HG03439 (cell line): Measurements from ENCODE around the gene CNTNAP4.

Source experiments
- ATAC-seq: cut with Tn5 transposase; IDR thresholded peaks from one replicate; pipeline ENCODE4 v1.9.1; 2021; ENCODE audit warnings: mild to moderate bottlenecking, moderate library complexity; ENCODE audit not compliant: unreplicated experiment

CNTNAP4 gene

GRCh38 chr16:76276745-76277438 is at the start of gene CNTNAP4:
Gene CNTNAP4 (plus strand): TSS chr16:76277401. CDS start chr16:76277663, 262 bp downstream.
- ATAC-seq, result no peak

GRCh38 chr16:76228546-76229146 is 48.6 kb upstream of the CNTNAP4 start:
- no peak for ATAC-seq

DNA sequence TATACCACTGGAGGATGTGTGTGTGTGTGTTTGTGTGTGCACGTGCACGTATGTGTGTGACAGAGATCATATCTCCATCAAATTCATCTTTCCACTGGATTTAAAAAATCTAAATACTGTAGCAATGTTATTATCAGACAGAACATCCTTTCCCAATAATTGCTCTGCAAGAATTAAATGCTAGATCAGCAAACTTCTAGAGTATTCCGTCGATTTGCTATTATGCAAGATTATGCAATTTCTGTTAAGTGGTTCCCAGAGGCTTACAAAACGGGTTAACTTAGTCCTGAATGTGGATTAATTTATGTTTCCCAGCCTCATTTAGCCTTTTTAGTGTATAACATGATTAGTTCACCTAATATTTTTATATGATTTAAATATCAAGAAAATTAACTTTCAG is 44.5 kb upstream of the CNTNAP4 start:
- no peak for ATAC-seq

DNA sequence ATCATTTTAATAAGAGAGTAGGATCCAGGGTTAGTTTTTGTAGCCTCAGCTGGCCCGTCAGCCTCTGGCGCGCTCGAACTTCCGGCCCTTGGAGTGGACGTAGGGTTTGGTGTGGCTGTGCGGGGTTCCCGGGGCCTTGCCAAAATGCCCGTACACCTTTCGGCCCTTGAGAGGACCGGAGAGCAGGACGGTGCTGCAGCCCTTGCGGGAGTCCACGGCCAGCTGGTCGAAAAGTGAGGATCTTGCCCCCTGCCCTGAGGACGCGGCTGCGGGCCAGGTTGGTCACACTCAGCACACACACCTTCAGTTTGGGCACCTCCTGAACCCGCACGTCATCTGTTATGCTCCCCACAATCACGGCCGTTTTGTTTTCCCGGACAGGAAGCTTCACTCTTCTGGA is 42.2 kb upstream of the CNTNAP4 start:
- no peak for ATAC-seq

DNA sequence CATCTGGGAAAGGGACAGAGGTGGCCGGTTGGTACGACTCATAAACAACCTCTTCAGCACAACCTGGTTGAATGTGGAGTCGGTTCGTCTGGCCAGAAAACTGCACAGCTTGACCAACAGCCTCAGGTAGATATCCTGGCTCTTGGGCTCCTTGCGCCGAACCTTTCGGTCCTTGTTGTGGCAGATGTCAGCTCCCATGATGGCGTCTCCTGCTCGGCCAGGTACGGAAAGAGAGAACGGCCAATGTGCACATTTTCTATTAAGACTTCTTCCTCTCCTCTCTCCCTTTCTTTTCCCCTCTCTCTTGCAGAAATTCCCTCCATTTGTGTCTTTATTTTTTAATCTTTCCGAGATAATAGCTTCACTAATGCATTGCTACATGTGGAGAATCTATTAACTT is 41.8 kb upstream of the CNTNAP4 start:
- ATAC-seq, result no peak

GRCh38 chr16:76237471-76237870 is 39.7 kb upstream of the CNTNAP4 start:
- no peak for ATAC-seq

DNA sequence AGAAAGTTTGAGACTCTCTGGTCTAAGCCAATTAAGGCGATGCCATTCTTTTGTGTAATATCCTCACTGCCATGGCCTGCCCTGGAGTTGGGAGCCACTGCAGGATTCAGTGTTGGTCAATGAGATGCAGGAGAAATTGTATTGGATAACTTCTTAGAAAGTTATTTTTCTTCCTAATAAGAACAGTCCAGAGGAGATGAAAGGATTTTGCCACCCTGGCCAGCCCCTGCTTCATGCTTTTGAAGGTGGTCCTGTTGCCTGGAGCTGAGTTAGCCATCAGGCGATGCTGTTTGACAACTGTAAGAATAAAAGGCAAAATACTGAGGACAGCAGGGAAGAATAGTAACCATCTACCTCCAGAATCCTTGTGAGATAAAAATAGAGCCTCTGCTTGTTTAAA is 35.4 kb upstream of the CNTNAP4 start:
- no peak for ATAC-seq

DNA sequence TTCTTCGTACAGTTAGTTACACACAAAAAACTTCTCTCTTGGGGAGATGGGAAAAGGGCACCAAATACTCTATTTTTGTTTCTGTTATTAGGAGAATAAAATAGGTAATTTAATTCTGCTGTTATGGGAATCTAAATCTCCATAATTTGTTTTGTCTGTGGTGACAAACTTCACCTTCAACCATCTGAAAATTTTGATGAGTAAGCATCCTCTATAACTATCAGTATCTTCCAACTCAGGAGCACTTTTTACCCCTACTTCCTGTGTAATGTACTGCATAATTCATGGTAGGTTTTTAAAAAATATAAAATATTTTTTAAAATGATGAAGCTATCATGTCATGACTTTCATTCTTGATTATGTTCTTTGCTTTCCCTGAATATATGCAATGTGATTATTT is 33.6 kb upstream of the CNTNAP4 start:
- no peak for ATAC-seq

- ATAC-seq, result no peak
Observed at GRCh38 chr16:76246587-76246986, 30.6 kb upstream of the CNTNAP4 start.

GRCh38 chr16:76265434-76266045 is 11.7 kb upstream of the CNTNAP4 start:
- peak; percentile 81 for ATAC-seq

- no peak for ATAC-seq
Observed at GRCh38 chr16:76268824-76269223, 8.4 kb upstream of the CNTNAP4 start.

DNA sequence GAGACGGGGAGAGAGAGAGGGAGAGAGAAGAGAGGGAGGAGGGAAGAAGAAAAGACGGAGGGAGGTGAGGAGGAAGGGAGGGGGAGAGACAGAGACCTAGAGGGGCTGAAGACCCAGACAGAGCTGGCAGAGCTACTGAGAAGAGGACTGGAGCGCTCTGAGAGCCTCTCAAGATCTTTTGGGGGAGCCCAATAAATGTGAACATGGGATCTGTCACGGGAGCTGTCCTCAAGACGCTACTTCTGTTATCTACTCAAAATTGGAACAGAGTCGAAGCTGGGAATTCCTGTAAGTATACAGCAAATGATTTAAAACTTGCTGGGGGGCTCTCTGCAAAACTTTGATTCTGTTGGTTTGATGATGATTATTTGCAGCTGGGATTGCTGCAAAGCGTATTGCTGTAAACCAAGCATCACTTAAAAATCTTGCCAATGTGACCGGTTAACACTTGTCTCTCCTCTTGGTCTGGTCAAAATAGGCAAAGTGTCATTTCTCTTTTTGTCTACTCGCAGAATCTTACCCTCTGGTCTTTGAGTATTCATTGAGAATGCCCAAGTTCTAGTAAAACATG is 344 bp downstream of the CNTNAP4 start:
- ATAC-seq, result no peak

DNA sequence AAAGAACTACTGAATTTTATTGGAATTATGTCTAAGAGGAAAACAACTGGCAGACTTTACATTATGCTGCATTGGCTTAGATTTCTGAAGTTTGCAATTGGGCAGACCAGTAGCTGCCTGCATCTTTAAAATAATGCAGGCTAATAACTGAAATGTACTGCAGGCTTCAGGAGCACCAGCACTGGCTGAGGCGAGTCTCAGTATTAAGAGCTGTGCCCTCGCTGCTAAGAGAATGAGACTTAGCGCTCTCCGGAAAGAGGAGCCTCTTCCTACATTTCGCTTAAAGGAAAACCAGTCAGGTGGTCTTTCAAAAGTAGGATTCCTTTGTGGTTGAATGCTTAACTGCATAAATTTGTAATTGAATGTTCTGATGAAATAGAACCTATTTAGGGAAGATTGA is 885 bp downstream of the CNTNAP4 start:
- no peak for ATAC-seq

DNA sequence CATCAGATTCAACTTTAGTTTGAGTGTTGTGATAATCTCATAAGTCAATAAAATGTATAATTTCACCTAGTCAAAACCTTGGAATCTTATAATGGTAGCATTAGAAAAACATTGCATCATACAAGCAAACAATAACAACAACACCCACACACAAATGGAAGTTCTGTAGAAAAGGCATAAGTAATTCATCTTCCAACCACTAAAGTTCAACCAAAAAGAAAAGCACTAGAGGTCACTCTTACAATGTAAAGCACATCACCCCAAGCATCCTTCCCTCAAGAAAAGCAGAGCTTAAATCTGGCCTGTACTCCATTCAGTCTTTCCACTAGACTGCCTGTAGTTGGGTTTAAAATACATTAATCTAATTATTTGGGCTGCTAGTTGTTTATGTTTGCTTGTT is 1.8 kb downstream of the CNTNAP4 start:
- no peak for ATAC-seq

DNA sequence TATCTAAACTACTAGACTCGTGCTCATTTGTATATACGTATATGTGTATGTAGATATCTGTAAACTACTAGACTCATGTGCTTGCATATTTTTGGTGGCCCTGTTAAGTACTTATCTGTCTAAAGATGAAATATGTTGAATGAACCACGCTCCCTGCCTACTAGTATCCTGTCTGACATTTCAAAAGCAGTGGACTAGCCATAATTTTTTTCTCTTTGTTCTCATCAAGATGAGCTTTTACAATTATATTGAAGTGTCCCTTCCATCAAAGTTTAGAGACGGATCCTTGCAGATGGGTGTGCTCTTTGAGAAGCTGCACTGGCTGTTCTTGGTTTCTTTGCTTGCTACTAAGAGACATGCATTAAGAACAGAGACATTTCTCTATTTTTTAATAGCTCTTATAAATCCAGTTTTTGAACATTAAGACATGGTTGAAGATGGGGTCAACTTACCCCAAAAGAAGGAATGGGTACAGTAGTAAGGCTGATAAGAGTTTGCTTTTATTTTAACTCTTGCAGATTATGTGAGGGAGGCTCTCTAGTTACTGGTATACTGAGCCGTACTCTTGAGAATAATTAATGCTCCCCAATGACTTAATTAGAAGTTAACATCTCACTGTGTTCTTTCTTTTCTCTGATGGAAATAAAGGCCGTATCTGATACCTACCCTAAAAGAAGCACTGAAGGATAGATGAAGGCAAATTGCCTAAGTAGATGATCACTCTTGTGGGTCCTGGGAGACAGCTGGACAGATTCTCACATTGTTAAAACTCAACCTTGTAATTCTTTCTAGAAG is 3.4 kb downstream of the CNTNAP4 start:
- ATAC-seq, result no peak

DNA sequence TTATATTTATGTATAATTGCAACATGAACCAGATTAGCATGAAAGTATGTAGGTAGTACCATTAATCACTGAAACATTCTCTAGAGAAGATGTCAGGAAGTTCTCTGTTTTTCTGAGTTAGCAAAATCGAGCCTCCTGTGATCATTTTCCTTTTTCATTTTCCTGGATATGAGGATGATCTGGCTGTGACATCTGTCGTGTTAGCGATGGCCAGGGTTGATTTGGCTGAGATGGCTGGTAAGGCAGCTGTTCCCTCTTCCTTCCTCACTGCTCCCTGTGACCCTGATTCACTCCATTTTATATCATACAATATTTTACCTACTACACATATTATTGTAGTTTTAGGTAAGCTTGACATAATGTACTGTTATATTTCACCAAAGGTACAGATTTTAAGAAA is 10.3 kb downstream of the CNTNAP4 start:
- ATAC-seq, result no peak

GRCh38 chr16:76292218-76292617 is 15.0 kb downstream of the CNTNAP4 start:
- ATAC-seq, result no peak

DNA sequence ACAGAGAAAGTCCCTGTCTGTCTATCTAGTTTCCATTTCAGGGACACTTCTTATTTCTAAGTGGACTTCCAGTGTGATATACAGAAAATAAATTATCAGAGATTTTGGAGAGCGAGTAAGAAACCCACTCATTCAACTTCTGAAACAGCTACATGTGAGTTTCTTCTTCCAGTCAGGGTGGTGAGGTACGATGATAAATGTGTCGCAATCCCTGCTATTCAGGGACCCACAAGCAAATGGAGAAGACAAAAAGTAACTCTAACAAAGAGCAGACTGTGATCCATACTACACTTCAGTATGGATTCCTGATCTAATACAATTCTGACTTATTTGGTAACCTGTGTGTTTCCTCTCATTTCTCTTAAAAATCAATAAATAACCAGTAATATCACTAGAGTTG is 16.8 kb downstream of the CNTNAP4 start:
- no peak for ATAC-seq

- ATAC-seq, result no peak
Observed at GRCh38 chr16:76294396-76295214, 17.4 kb downstream of the CNTNAP4 start.

- ATAC-seq, result no peak
Observed at GRCh38 chr16:76297941-76298340, 20.7 kb downstream of the CNTNAP4 start.
